Stimulated activated CD4-positive, alpha-beta T cell treated with anti-CD3 and anti-CD28 coated beads, Interleukin-4, amount 100 ng/mL, for 24 hours (primary cell): ENCODE results near the gene NDUFAF8.

Experiments
- DNase-seq: peaks from one replicate; pipeline ENCODE4 v3.0.0-alpha.2; 2020

NDUFAF8 gene

DNA sequence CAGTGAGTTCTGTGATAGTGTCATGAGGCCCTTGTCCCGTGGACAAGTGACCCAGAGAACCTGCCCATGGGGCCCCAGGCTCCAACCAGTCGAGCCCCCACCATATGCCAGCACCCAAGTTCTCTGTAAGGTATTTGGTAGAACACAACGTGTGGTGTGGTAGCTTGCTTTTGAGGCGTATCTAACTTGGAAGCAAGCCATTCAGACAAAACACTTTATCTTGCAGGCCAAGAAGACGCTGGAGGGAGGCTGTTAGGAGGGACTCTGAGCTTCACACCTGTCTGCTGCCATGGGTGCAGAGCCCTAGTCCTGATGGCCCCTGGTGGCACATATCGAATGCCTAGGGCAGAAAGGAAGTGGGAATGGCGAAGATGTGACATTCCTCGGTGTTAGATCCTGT, 1.6 kb downstream of the NDUFAF8 start:
- no peak for DNase-seq

DNA sequence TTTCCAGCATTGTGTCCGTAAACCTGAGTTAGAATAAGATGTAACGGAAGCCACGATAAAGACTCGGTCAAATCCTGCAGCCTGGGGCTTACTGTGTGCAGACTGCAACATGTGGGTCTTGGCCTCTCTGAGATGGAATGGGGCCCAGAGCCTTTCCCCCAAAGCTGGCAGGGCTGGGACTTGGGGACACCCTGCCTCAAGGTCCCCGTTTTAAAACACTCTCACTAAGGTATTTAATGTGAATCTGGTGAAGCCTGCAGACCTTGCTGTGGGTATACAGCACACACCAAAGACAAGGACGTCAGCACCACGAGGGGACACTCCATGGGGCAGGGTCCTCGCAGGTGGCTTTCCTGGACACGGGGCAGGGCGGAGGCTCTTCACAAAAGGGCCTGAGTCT, 2.1 kb downstream of the NDUFAF8 start:
- no peak for DNase-seq

DNA sequence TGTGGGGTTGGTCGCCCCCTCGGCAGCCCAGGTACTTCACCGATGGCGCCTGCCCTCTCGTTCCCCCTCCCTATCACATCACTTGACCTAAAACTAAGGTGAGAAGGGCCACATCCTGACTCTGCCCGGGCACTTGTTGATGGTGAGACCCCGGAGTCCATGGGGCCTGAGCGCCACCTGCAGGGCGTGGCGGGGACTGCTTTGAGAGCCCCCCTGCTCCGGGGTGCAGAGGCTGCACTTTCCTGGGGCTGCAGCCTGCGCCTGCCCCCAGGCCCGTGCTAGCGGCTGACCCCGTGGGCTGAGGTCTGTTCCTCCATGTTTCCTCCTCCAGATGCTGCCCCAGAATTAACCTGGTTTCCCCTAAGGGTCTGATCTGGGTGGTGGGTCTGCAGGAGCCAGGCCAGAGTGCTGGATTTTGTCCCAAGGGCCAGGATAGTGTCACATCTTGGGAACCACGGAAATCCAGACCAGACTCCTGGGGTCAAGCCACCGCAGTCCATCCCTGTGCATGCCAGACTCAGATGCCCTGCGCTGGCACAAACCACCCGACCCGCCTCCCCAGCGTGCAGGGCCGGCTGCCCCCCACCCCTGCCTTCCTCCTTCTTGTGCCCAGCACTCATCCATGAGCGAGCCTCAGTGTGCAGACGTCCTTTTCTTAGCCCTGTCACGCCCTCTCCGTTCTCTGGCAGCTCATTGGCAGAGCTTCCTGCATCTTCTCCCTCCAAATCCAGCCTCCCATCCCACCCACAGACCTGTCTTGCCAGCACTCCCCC, 2.7 kb downstream of the NDUFAF8 start:
- DNase-seq: peak; percentile 65

- DNase-seq: no peak
These were observed 3.6 kb downstream of the NDUFAF8 start for GRCh38 chr17:81242421-81243332.

DNA sequence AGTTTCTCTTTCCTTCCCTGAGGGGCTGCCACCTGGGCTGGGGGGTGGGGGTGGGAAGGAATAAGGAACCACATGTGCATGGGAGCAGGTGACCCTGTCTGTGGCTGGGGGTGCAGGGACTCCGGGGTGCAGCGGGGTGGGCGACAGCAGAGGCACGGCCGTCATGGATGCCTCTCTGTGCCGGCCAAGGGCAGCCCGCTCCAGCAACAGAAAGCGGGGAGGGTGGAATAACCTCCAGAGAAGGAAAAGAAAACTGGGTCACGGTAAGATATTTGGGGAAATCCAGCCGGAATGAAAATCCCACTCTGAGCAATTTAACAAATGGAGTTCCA, 4.2 kb downstream of the NDUFAF8 start:
- no peak for DNase-seq

- DNase-seq: no peak
These were observed 5.4 kb downstream of the NDUFAF8 start for GRCh38 chr17:81244358-81245023.

DNA sequence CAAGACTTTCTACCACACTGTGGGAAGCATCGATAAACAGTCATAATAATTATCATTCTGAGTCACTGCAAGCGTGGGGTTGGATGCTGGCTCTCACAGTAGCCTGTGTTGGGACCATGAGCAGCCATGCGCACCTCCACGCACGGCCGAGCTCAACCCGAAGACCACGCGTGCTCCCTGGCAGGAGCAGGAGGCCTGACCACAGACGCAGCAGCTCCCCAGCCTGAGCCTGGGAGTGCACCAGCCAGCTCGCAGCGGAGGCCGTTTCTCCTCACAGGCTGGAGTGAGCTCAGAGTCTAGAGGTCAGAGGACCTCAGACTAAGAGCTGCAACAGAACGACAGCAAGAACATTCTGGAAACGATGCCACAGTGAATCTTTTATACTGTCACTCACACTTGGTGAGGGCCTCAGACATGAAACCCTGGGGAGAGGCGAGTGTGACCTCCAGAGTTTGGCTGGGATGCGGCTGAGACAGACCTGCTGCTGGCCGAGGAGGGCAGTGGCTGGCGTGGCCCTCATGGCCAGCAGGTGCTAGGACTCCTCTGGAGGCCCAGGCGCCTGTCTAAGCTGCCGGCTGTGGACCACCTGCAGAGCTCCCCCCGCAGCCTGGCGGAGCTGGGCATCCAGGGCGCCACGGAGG, 6.0 kb downstream of the NDUFAF8 start:
- no peak for DNase-seq

- no peak for DNase-seq
These were observed 6.7 kb downstream of the NDUFAF8 start for GRCh38 chr17:81245665-81246342.

- no peak for DNase-seq
These were observed 7.2 kb downstream of the NDUFAF8 start for GRCh38 chr17:81246343-81246670.

GRCh38 chr17:81246679-81247338, 7.7 kb downstream of the NDUFAF8 start:
- DNase-seq: no peak

DNA sequence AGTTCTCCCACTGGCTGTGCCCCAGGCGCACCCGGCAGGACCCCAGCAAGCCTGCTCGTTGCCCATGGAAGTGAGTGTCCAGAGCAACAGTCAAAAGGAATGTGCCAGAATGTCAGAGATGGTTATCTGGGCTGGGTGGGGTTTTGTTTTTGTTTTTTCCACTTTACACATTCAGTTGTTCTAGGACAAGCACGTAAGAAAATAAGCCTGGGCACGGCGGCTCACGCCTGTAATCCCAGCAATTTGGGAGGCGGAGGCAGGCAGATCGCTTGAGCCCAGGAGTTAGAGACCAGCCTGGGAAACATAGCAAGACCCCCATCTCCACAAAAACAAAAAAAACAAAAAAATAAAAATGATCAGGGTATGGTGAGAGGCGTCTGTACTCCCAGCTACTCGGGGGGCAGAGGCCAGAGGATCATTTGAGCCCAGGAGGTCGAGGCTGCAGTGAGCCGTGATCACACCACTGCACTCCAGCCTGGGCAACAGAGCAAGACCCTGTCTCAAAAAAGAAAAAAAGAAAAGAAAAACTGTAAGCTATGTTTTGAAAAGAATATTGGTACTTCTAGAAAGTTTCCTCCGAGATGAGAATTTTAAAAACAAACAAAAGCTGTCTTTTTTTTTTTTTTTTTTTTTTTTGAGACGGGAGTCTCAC, 8.3 kb downstream of the NDUFAF8 start:
- DNase-seq: no peak

DNA sequence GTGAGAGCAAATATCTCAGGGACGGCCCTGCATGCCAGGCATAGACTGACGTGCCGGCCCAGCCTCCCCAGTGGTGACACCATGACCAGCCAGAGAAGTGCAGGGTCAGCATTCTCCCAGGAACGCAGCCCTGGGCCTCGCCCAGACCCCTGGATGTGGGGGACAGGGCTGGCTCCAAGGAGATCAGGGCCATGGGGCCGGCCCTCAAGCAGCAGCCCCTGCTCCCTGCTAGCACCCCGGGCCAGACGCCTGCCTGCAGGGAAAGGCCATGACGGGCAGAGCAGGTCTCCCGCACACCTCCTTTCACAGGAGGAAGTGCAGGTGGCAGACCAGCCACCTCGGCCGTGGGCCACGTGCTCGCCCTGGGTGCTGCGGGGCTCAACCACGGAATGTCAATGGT, 9.5 kb downstream of the NDUFAF8 start:
- no peak for DNase-seq

GRCh38 chr17:81249223-81250040, 10.3 kb downstream of the NDUFAF8 start:
- no peak for DNase-seq

GRCh38 chr17:81250286-81251093, 11.4 kb downstream of the NDUFAF8 start:
- DNase-seq: no peak

- DNase-seq: no peak
These were observed 12.1 kb downstream of the NDUFAF8 start for GRCh38 chr17:81251094-81251708.

DNA sequence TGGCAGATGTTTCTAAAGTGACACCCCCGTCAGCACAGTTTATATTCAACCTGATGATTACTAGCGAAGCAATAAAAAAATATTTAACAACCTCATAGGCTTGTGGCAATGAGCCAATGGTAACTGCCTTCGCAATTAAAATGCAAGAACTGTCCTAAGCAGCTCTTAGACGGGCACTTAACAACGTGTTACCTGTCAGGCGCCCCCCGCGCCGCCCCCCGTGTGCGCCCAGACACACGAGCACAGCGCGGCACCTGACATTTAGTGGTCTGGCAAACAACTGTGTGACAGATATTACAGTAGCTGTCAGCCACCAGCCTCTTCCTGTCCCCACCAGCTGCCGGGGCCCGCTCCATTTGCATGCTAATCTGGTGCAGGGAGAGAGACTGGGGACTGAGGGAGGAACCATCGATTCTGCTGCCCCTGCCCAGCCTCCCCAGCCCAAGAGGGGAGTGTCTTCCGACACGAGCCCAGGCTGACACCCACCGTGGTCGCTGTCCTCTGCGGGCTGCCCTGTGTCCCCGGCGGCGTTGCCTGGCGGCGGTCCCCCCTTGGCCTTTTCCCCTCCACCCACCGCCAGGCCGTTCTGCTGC, 12.7 kb downstream of the NDUFAF8 start:
- no peak for DNase-seq

DNA sequence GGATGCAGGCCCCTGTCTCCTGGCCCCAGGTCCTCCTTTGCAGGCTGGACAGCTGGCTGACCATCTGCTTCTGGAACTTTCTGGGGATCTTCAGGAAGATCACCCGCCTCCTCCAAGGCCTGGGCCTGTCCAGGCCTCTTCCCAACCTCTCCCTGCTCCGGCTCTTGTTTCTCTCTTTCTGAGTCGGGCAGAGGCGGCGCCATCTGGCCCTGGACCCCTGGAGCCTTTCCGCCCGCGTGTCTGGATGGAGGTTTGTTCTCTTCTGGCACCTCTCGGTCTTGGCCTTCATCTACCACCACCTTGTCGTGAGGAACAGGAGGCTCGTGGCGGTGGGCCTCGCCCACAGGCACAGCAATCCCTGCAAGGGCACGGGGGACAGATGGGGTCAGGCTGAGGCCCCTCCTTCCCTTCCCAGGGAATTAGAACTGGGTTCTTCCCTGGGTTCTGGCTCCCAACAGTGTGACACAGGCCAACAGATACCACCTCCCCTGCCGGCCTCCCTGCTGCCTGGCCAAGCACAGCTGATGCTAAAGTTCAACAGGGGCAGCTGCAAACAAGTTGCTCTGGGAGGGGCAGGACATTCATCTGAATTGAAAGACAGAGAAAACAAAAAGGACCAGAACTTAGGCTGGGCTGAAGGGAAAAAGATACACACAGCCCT, 13.3 kb downstream of the NDUFAF8 start:
- DNase-seq: no peak

GRCh38 chr17:81252987-81253329, 13.8 kb downstream of the NDUFAF8 start:
- DNase-seq: no peak
